Left kidney (tissue), 2 donors: ENCODE data around the gene ITGA5. TPM values are rescaled to one million over a fixed set of nuclear protein-coding genes. Genes with fewer than 3 reads are reported as not detected.

Source experiments
- DNase-seq: peaks from one replicate; pipeline ENCODE4 v3.0.0-alpha.2; 2013
- polyA plus RNA-seq: library from polyadenylated mRNA; unstranded; fragments of 120-200 nt; gene quantifications from one replicate; pipeline ENCODE4 v1.2.1, GENCODE V29; 2013; ENCODE audit not compliant: insufficient read length

Gene ITGA5
- polyA plus RNA-seq, 1 donor = 39.1 TPM

GRCh38 chr12:54352891-54353874 is 65.9 kb downstream of the ITGA5 start:
- no peak for DNase-seq

DNA sequence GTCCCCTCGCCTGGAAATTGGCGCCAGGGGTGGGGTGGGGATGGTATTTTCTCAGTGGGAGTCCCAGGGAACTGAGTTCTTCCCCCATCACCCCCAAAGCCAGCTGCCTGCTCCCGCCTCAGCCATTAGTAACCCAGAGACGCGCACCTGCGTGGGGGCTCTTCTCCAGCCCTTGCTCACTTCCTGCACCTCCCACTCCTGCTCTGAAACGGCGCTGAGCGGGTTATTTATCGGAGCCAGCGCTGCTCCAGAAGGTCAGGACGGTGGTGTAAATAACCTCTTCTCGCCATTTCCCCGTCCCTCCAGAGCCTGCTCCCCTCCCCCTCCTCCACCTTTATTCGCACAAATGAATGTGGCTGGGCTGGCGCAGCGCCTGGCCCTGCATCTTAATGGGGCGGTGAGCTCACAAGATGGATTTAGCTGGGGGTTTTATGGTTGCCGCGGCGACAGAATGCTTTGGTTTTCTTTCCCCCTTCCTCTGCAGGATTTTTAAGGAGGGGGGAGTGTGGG is 67.0 kb downstream of the ITGA5 start:
- DNase-seq = peak; percentile 92

DNA sequence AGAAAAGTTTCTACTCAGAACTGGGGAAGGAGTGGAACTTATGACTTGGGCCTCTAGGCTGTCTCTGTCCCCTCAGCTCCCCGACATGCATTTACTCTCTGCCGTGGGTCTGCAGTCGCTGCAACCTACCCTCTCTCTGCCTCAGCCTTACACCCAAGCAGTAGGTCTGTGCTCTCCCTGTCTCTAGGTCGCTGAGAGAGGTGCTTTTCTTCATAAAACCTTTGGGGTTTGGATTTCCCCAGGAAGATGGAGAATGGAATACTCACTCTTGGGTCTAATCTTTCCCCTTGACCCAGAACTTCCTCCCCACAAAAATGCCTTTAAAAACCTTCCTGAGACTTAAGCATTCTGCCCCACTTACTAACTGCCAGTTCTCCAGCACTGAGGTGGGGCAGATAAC is 67.7 kb downstream of the ITGA5 start:
- DNase-seq = no peak

DNA sequence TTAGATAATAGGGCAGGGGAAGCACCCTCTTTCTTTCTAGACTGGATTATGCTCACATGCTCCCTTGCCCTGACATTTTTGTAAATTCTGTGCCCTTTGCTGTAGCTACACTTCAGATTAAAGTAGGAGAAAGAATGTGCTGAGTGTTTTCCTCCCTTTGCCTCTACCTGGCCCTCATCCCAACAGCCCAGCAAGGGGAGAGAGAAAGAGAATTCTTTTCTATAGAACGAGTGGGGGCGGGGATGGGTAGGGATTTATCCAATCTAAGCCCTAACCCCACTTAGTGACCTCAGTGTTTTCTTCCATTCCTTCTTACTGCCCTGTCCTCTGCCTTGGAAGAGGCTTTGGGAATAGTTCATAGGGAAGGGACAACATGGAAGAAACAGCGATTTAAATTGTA is 68.3 kb downstream of the ITGA5 start:
- no peak for DNase-seq

- DNase-seq = no peak
Observed at GRCh38 chr12:54349679-54350078, 69.4 kb downstream of the ITGA5 start.

GRCh38 chr12:54349036-54349435 is 70.0 kb downstream of the ITGA5 start:
- DNase-seq = no peak

Other genes with a start within 250 kb of the ITGA5 start
- gene SMUG1, start 230.3 kb downstream of the ITGA5 start, polyA plus RNA-seq = 35.4 TPM
- 169 TPM for gene CBX5, start 139.1 kb downstream of the ITGA5 start, polyA plus RNA-seq
- gene HNRNPA1, start 138.5 kb downstream of the ITGA5 start, polyA plus RNA-seq = 4,010 TPM
- 1.5 TPM for gene NFE2, start 118.3 kb downstream of the ITGA5 start, polyA plus RNA-seq
- gene COPZ1, start 94.1 kb downstream of the ITGA5 start, polyA plus RNA-seq = 225 TPM
- 0.15 TPM for gene GPR84, start 54.8 kb downstream of the ITGA5 start, polyA plus RNA-seq
- 10.8 TPM for gene ZNF385A, start 34.5 kb downstream of the ITGA5 start, polyA plus RNA-seq
- not detected for gene GTSF1, start 54.3 kb upstream of the ITGA5 start, polyA plus RNA-seq
- 4.7 TPM for gene NCKAP1L, start 78.5 kb upstream of the ITGA5 start, polyA plus RNA-seq
- gene PDE1B, start 130.3 kb upstream of the ITGA5 start, polyA plus RNA-seq = 11.4 TPM
- gene PPP1R1A, start 169.4 kb upstream of the ITGA5 start, polyA plus RNA-seq = 52.6 TPM
- not detected for gene LACRT, start 215.6 kb upstream of the ITGA5 start, polyA plus RNA-seq
- not detected for gene DCD, start 229.1 kb upstream of the ITGA5 start, polyA plus RNA-seq